NCI-H510A (cell line): ENCODE results near the gene ZNF311.

Experiments
- DNase-seq: peaks from one replicate; lab custom pipeline; 2025; lab: John Stamatoyannopoulos, UW

Gene ZNF311

DNA sequence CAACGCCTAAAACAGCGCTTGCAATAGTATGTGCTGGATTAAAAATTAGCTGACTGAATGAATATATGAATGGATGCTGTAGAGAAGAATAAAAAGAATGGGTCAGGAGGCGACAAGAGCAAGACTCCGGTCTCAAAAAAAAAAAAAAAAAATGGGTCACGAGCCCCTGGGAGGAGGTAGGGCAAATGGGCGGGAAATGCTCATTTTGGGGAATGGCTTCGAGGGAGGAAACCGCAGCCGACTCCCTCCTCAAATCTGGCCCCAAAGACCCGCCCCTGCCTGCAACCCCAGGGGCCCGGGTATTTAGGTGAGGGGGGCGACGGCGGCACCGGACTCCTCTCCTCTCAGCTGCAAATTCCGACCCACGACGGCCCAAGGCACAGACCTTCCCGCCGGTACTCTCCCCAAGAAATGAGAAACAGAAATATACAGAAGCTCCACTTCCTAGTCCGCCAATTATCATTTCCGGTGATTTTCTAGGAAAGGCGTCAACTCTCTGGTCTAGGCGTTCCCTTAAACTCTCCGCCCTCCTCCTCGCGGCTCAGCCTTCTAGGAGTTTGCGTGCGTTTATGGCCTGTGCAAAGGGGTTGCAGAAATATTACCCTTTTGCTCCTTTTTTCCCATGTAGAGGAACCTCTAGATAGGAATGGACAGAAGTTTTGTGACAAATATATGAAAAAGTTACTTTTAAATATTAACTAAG, at the start of gene ZNF311:
TSS of gene ZNF311 (minus strand) at position 133 of the 703 bp plus-strand sequence. CDS start 1,361 bp downstream, outside the sequence.
- DNase-seq: no peak

DNA sequence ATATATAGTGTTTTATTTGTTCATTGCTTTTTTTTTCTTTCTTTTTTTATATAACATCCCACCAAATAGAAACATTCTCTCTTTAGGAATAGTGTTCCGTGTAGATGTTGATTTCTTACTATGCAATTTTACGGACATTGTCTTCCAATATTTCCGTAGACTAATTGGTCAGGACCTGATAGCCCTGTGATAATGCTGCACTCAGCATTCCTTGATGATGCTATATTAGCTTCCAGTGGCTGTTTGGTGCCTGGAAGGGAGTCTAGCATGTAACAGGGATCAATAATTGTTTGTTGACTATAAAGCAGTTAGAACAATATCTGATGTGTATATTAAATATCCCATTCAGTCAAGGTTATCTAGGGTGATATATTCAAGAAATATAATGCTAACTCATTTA, 46.6 kb upstream of the ZNF311 start:
- DNase-seq: no peak

DNA sequence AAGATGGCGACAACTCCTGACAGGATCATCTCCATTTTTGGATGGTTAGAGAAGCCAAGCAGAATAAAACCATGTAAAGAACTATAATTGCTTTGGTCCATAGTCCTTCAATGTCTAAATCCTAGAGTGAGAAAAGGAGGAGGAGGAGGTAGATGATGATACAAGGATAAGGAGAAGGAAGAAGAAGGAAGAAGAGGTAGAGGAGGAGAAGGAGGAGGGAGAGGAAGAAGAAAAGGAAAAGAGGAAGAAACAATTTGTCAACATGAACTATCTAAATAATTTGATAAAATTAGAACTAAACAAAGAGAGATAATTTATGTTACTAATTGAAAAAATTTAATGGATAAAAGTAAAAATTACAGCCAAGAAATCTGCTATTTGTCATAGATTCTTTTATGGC, 40.0 kb upstream of the ZNF311 start, which contains the start of gene OR2W1:
TSS of gene OR2W1 (minus strand) at position 101 of the 400 bp plus-strand sequence. CDS start at position 101, 0 bp downstream.
- no peak for DNase-seq

DNA sequence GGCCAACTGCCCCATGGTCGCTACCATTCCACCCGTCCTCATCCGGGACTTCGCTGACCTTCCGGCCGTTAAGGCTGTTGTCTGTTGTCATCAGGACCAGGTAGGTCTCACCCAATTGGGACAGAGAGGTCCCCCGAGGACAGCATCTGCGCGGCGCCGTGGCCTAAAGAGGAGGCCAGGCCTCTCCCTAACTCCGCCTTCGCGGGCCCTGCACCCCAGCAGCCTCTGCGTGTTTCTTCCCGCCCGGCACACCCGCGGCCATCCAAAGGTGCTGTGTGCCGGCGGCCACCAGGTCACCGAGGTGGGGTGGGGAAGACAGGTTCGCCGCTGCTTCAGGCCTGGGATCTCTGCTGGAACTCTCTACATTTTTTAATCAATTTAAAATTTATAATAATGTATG, 30.8 kb upstream of the ZNF311 start:
- DNase-seq: no peak

DNA sequence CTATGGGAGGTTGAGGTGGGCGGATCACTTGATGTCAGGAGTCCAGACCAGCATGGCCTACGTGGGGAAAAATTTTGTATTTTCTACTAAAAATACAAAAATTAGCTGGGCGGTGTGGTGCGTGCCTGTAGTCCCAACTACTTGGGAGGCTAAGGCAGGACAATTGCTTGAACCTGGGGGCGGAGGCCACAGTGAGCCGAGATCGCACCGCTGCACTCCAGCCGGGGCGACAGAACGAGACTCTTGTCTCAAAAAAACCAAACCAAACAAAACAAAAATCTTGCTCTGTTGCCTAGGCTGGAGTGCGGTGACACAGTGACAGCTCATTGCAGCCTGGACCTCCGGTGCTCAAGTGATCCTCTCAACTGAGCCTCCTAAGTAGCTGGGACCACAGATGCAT, 23.7 kb upstream of the ZNF311 start:
- no peak for DNase-seq

GRCh38 chr6:29025927-29026585, 20.9 kb upstream of the ZNF311 start:
- DNase-seq: no peak

GRCh38 chr6:29021434-29021833, 16.3 kb upstream of the ZNF311 start:
- DNase-seq: no peak

- no peak for DNase-seq
Observed at GRCh38 chr6:29019629-29020028, 14.5 kb upstream of the ZNF311 start.

- no peak for DNase-seq
Observed at GRCh38 chr6:29017428-29017802, 12.3 kb upstream of the ZNF311 start.

- DNase-seq: no peak
Observed at GRCh38 chr6:29016559-29017427, 11.7 kb upstream of the ZNF311 start.

GRCh38 chr6:29014729-29015608, 9.9 kb upstream of the ZNF311 start:
- no peak for DNase-seq

DNA sequence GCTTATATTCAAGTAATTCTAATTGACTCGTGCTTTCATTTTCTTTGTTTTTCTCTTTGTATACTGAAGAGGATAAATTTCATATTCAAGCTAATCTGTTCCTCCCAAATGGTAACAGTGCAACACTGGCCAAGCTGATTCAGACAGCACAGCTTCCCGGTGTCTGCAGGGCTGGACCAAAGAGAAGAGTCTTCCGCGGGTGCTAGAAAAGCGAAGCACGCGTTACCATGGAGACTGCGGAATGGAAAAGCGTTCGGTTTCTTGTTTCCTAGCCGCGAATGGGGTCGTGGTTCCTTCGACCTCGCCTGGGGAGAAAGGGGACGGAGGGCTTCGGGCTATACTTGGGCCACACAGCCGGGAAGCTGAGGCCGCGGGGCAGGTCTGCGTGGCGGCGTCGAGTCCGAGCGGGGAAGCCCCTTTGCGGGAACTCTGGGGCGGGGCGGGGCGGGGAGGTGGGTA, 6.2 kb upstream of the ZNF311 start:
- no peak for DNase-seq

GRCh38 chr6:29009358-29009757, 4.2 kb upstream of the ZNF311 start:
- DNase-seq: no peak

GRCh38 chr6:29008089-29008488, 3.0 kb upstream of the ZNF311 start:
- no peak for DNase-seq

GRCh38 chr6:28996844-28997510, 8.1 kb downstream of the ZNF311 start:
- no peak for DNase-seq

GRCh38 chr6:28995093-28995650, 9.9 kb downstream of the ZNF311 start:
- no peak for DNase-seq

DNA sequence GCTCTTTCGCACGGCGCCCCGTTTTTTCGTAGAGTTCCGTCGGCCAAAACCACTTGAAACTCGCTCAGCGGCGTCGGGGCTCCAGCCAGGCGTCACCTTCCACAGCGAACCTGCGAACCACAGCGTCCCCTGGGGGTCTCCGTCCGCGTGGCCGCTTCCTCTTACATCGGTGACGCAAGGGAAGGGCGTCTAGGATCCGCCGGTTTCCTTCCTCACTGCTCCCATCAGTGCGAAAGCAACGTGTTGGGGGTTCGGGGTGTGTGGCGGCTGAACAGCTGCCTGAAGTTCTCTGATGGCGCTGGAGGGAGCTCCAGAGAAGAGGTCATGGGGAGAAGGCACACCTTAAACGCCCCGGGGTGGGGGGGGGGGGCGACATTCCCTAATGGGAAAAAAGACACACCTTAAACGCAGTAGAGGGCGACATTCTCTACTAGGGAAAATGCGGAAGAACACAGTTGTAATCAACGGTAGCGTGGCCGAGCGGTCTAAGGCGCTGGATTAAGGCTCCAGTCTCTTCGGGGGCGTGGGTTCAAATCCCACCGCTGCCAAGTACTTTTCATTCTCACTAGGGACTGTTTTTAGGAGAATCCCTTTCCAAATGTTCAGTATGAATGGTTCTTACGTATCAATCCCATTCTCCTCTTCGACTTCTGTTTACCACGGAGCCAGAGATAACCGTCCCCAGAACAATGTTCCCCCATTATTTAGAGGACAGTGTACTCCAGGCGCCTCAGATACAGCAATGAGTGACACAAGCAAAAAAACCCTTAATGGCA, 16.4 kb downstream of the ZNF311 start:
- DNase-seq: no peak

DNA sequence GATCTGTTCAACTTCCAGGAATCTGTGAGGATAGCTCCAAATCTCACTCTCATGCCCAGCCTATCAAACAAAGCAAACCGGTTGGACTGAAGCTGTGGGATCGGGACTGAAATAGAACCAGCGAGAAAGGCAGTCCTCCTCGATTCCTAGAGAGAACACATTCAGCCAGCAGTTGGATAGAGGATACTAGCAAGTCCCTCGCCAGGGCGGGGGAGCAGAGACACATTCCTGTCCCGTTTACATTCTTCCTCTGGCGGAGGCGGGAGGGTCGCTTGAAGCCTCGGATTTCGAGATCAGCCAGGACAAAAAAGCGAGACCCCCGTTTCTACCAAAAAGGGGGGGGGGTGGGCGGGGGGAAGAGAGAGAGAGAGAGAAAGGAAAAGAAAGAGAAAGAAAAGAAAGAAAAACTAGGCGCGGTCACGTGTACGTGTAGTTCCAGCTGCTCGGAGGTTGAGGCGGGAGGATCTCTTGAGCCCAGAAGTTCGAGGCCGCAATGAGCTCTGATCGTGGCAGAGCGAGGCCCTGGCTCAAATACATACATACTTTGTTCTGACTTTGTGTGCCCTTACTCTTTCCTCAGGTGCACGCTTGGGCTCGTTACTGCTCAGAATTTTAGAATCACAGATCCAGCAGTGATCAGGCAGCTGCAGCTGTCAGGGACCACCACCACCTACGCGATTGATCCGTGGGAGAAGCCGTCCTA, 19.5 kb downstream of the ZNF311 start:
- DNase-seq: peak; percentile 72

GRCh38 chr6:28983838-28984237, 21.3 kb downstream of the ZNF311 start:
- DNase-seq: no peak
